Measurements from ENCODE around the gene ACVRL1. TPM values are rescaled to one million over a fixed set of nuclear protein-coding genes. Genes with fewer than 3 reads are reported as not detected.

Gene ACVRL1
- total RNA-seq, 2 donors from 2014 or later: 31.1 to 34.8 TPM

DNA sequence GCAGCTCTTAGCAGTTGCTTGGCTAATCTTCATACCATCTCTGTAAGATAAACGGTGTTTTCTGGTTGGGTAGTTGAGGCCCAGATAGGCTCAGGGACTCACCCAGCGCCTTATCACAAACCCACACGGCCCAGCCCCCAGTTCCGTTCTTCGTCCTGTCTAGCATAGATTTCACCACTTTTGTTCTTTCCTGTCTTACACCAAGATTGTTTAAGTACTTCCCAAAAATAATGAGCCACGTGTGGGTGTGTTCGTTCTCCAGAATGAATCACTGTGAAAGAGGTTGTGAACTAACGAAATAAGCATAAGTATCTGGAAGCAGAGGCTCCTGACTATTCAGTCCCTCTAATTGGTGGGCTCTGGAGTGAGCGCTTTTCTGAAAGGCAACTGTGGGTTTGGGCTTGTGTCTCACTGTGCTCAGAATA lies 65.6 kb downstream of the ACVRL1 start:
- Histone ChIP-seq H3K4me3 (no peak overlapping the region), H3K27me3 (replicated peaks; ENCODE audit: insufficient read depth) (no peaks in the 10 kb centered on the region), H3K36me3 (no peaks in the 10 kb centered on the region), H3K4me1 (replicated peaks) (peaks cover 12% of the 10 kb centered on the region), H3K27ac (no peak overlapping the region), H3K9me3 (no peaks in the 10 kb centered on the region)
- TF ChIP-seq POLR2AphosphoS5 (IDR thresholded peaks at IDR 0.05) (no peak), POLR2A (IDR thresholded peaks at IDR 0.05) (no peak)
- TF ChIP-seq, protein P1, sequence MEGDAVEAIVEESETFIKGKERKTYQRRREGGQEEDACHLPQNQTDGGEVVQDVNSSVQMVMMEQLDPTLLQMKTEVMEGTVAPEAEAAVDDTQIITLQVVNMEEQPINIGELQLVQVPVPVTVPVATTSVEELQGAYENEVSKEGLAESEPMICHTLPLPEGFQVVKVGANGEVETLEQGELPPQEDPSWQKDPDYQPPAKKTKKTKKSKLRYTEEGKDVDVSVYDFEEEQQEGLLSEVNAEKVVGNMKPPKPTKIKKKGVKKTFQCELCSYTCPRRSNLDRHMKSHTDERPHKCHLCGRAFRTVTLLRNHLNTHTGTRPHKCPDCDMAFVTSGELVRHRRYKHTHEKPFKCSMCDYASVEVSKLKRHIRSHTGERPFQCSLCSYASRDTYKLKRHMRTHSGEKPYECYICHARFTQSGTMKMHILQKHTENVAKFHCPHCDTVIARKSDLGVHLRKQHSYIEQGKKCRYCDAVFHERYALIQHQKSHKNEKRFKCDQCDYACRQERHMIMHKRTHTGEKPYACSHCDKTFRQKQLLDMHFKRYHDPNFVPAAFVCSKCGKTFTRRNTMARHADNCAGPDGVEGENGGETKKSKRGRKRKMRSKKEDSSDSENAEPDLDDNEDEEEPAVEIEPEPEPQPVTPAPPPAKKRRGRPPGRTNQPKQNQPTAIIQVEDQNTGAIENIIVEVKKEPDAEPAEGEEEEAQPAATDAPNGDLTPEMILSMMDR (IDR thresholded peaks at IDR 0.05): no peak
- intact Hi-C loops (cut with DNase I): no loop called here
- WGBS: 50% methylated on average over 9 of the region's 9 CpGs
- DNase-seq (ENCODE audit: low spot score): no peak

Other genes with a start within 250 kb of the ACVRL1 start
- 1 to 10 TPM in 1 of 2 donors, under 1 TPM in 1; 0.46 to 1.4 TPM for gene FIGNL2, start 58.8 kb upstream of the ACVRL1 start, total RNA-seq
- not detected for gene ANKRD33, start 19.4 kb upstream of the ACVRL1 start, total RNA-seq
- gene ACVR1B, start 44.2 kb downstream of the ACVRL1 start, total RNA-seq: 10 to 100 TPM; 39.6 to 43.3 TPM
- 10 to 100 TPM; 16.5 to 38.6 TPM for gene TAMALIN, start 99.4 kb downstream of the ACVRL1 start, total RNA-seq
- 100 to 1,000 TPM in 1 of 2 donors, 10 to 100 TPM in 1; 85.1 to 125 TPM for gene NR4A1, start 143.9 kb downstream of the ACVRL1 start, total RNA-seq
- gene ATG101, start 162.5 kb downstream of the ACVRL1 start, total RNA-seq: 10 to 100 TPM; 60.0 to 64.1 TPM
- gene SMIM41, start 172.2 kb downstream of the ACVRL1 start, total RNA-seq: 10 to 100 TPM in 1 of 2 donors, 1 to 10 TPM in 1; 7.5 to 30.2 TPM